ENCODE results near the gene GLIS1.

GLIS1 gene

GRCh38 chr1:53478502-53478818 lies 260.5 kb downstream of the GLIS1 start:
- DNase-seq (ENCODE audit: low read depth, low spot score), result no peak

GRCh38 chr1:53477651-53478501 lies 261.1 kb downstream of the GLIS1 start:
- no peak for DNase-seq (ENCODE audit: low read depth, low spot score)

More at GRCh38 chr1:53478502-53478818, 260.5 kb downstream of the GLIS1 start:
- H3K4me3 ChIP-seq (ENCODE audit: low read length), result no peak overlapping the region

GRCh38 chr1:53476579-53476978 lies 262.4 kb downstream of the GLIS1 start:
- DNase-seq (ENCODE audit: low read depth, low spot score), result no peak
- H3K4me3 ChIP-seq (ENCODE audit: low read length), result no peak overlapping the region

More at GRCh38 chr1:53477651-53478501, 261.1 kb downstream of the GLIS1 start:
- H3K4me3 ChIP-seq (ENCODE audit: low read length), result no peak overlapping the region

- H3K4me3 ChIP-seq (ENCODE audit: low read length), result no peak overlapping the region
- DNase-seq (ENCODE audit: low read depth, low spot score), result no peak
Observed at GRCh38 chr1:53475664-53476063, 263.3 kb downstream of the GLIS1 start.

GRCh38 chr1:53473463-53473862 lies 265.5 kb downstream of the GLIS1 start:
- DNase-seq (ENCODE audit: low read depth, low spot score), result no peak
- H3K4me3 ChIP-seq (ENCODE audit: low read length), result no peak overlapping the region

- H3K4me3 ChIP-seq (ENCODE audit: low read length), result no peak overlapping the region
- DNase-seq (ENCODE audit: low read depth, low spot score), result no peak
Observed at GRCh38 chr1:53471000-53471399, 268.0 kb downstream of the GLIS1 start.

GRCh38 chr1:53470584-53470983 lies 268.4 kb downstream of the GLIS1 start:
- H3K4me3 ChIP-seq (ENCODE audit: low read length), result no peak overlapping the region
- DNase-seq (ENCODE audit: low read depth, low spot score), result no peak

GRCh38 chr1:53470155-53470554 lies 268.8 kb downstream of the GLIS1 start:
- H3K4me3 ChIP-seq (ENCODE audit: low read length), result no peak overlapping the region
- no peak for DNase-seq (ENCODE audit: low read depth, low spot score)

- H3K4me3 ChIP-seq (ENCODE audit: low read length), result no peak overlapping the region
- no peak for DNase-seq (ENCODE audit: low read depth, low spot score)
Observed at GRCh38 chr1:53469373-53469772, 269.6 kb downstream of the GLIS1 start.

GRCh38 chr1:53468374-53468773 lies 270.6 kb downstream of the GLIS1 start:
- no peak for DNase-seq (ENCODE audit: low read depth, low spot score)
- no peak overlapping the region for H3K4me3 ChIP-seq (ENCODE audit: low read length)

GRCh38 chr1:53467391-53467790 lies 271.6 kb downstream of the GLIS1 start:
- no peak for DNase-seq (ENCODE audit: low read depth, low spot score)
- H3K4me3 ChIP-seq (ENCODE audit: low read length), result no peak overlapping the region

- peak; percentile 36 for DNase-seq (ENCODE audit: low read depth, low spot score)
- H3K4me3 ChIP-seq (ENCODE audit: low read length), result no peak overlapping the region
Observed at GRCh38 chr1:53465023-53465957, 273.7 kb downstream of the GLIS1 start.

GRCh38 chr1:53463961-53464899 lies 274.7 kb downstream of the GLIS1 start:
- H3K4me3 ChIP-seq (ENCODE audit: low read length), result no peak overlapping the region
- no peak for DNase-seq (ENCODE audit: low read depth, low spot score)

- DNase-seq (ENCODE audit: low read depth, low spot score), result no peak
- H3K4me3 ChIP-seq (ENCODE audit: low read length), result no peak overlapping the region
Observed at GRCh38 chr1:53462769-53463501, 276.0 kb downstream of the GLIS1 start.

GRCh38 chr1:53462193-53462592 lies 276.8 kb downstream of the GLIS1 start:
- no peak for DNase-seq (ENCODE audit: low read depth, low spot score)
- H3K4me3 ChIP-seq (ENCODE audit: low read length), result no peak overlapping the region

GRCh38 chr1:53461323-53462044 lies 277.5 kb downstream of the GLIS1 start:
- H3K4me3 ChIP-seq (ENCODE audit: low read length), result no peak overlapping the region
- DNase-seq (ENCODE audit: low read depth, low spot score), result no peak

GRCh38 chr1:53460666-53461322 lies 278.2 kb downstream of the GLIS1 start:
- no peak overlapping the region for H3K4me3 ChIP-seq (ENCODE audit: low read length)
- no peak for DNase-seq (ENCODE audit: low read depth, low spot score)

Data from Jurkat, Clone E6-1 (cell line).